Tibial nerve (tissue), 4 donors: ENCODE results near the gene FGF1. TPM values are rescaled to one million over a fixed set of nuclear protein-coding genes. Genes with fewer than 3 reads are reported as not detected.

ENCODE experiments used
- DNase-seq, 2 donors: peaks; one replicate each; pipeline ENCODE4 v3.0.0-alpha.2; 2019; ENCODE audit warnings: low spot score in 2 of 2
- H3K27ac ChIP-seq, 4 donors: fragments of 200-600 bp; sonication (generic) in 3 of 4; one replicate each; pipeline ENCODE4 v1.5.1; 2017 to 2019; ENCODE audit warnings: mild to moderate bottlenecking in 1 of 4
- H3K27me3 ChIP-seq, 2 donors: fragments of 200-600 bp; sonication (generic) in 1 of 2; one replicate each; pipeline versions ENCODE4 v1.5.1 to v1.6.0; 2017 to 2019
- H3K36me3 ChIP-seq, 3 donors: fragments of 200-600 bp; sonication (generic); one replicate each; pipeline ENCODE4 v1.5.1; 2018 to 2019
- H3K4me1 ChIP-seq, 4 donors: fragments of 200-600 bp; sonication (generic) in 3 of 4; one replicate each; pipeline ENCODE4 v1.5.1; 2017 to 2019
- H3K4me3 ChIP-seq, 4 donors: fragments of 200-600 bp; sonication (generic) in 3 of 4; one replicate each; pipeline ENCODE4 v1.5.1; 2017 to 2019; ENCODE audit warnings: mild to moderate bottlenecking in 1 of 4, moderate library complexity in 1 of 4
- H3K9me3 ChIP-seq, 4 donors: fragments of 200-600 bp; sonication (generic) in 3 of 4; one replicate each; pipeline ENCODE4 v1.5.1; 2017 to 2019
- CTCF ChIP-seq, 5 experiments: fragments of 200-600 bp in 3 of 5; fragments of 450-650 bp in 2 of 5; sonication (generic) in 3 of 5; IDR thresholded peaks; one replicate each; pipeline ENCODE4 v1.5.1; 2016 to 2019; ENCODE audit warnings: antibody characterized with exemption in 5 of 5, mild to moderate bottlenecking in 3 of 5, moderate library complexity in 2 of 5
- EP300 ChIP-seq, 2 donors: sonication (generic); formaldehyde crosslinking; IDR thresholded peaks; one replicate each; pipeline ENCODE4 v1.6.1; 2017; ENCODE audit warnings: antibody characterized with exemption in 2 of 2, mild to moderate bottlenecking in 1 of 2
- POLR2A ChIP-seq, 2 donors: fragments of 450-650 bp; IDR thresholded peaks; one replicate each; pipeline ENCODE4 v1.6.1; 2017; ENCODE audit warnings: antibody characterized with exemption in 2 of 2, mild to moderate bottlenecking in 2 of 2, moderate library complexity in 2 of 2
- WGBS, 2 donors: methylation state at CpG; one replicate each; pipeline ENCODE4 v1.1.5; 2018; 5-methylcytosine and 5-hydroxymethylcytosine counted together
- total RNA-seq, 4 donors: library from RNA; depleted of rRNA; stranded (reverse); fragments of >200 nt; gene quantifications; one replicate each; pipeline ENCODE4 v1.1.0, GENCODE V29; 2016

Gene FGF1
- total RNA-seq, 4 donors from 2014 or later = 38.1 to 131 (median 115) TPM

- no peaks in the 10 kb centered on the region for H3K27me3 ChIP-seq
- no peak overlapping the region for H3K27ac ChIP-seq
- TF ChIP-seq EP300 (IDR thresholded peaks at IDR 0.05) (no peak), CTCF (IDR thresholded peaks at IDR 0.05) (no peak), POLR2A (IDR thresholded peaks at IDR 0.05) (no peak)
- no peak for DNase-seq
- H3K4me3 ChIP-seq = no peak overlapping the region
- H3K36me3 ChIP-seq = no peaks in the 10 kb centered on the region
- H3K9me3 ChIP-seq = peaks cover 0 to 9% (median 0%) of the 10 kb centered on the region in 4 donors
- WGBS, 2 donors = 71 to 75% methylated on average over 1 of the region's 1 CpG
- H3K4me1 ChIP-seq = no peaks in the 10 kb centered on the region
Observed at GRCh38 chr5:142576303-142576702, 109.6 kb downstream of the FGF1 start.

GRCh38 chr5:142572006-142572405 is 113.9 kb downstream of the FGF1 start:
- DNase-seq = no peak
- peaks cover 0 to 17% (median 0%) of the 10 kb centered on the region in 4 donors for H3K4me1 ChIP-seq
- no peak for TF ChIP-seq CTCF (IDR thresholded peaks at IDR 0.05)
- no peak for TF ChIP-seq POLR2A (IDR thresholded peaks at IDR 0.05)
- no peak for TF ChIP-seq EP300 (IDR thresholded peaks at IDR 0.05)
- H3K4me3 ChIP-seq = no peak overlapping the region
- H3K27me3 ChIP-seq = no peaks in the 10 kb centered on the region
- 53 to 61% methylated on average over 4 of the region's 4 CpGs for WGBS, 2 donors
- no peaks in the 10 kb centered on the region for H3K9me3 ChIP-seq
- no peaks in the 10 kb centered on the region for H3K36me3 ChIP-seq
- H3K27ac ChIP-seq = no peak overlapping the region

- no peak overlapping the region for H3K27ac ChIP-seq
Observed at GRCh38 chr5:142571371-142571770, 114.5 kb downstream of the FGF1 start.

GRCh38 chr5:142569905-142570304 is 116.0 kb downstream of the FGF1 start:
- H3K27ac ChIP-seq = no peak overlapping the region
- no peak for DNase-seq
- 88 to 90% methylated on average over 6 of the region's 6 CpGs for WGBS, 2 donors

More at GRCh38 chr5:142571371-142571770, 114.5 kb downstream of the FGF1 start:
- Histone ChIP-seq H3K4me3 (no peak overlapping the region), H3K27me3 (no peaks in the 10 kb centered on the region), H3K9me3 (no peaks in the 10 kb centered on the region), H3K4me1 (peaks cover 0 to 17% (median 0%) of the 10 kb centered on the region in 4 donors), H3K36me3 (no peaks in the 10 kb centered on the region)
- no peak for DNase-seq
- TF ChIP-seq POLR2A (IDR thresholded peaks at IDR 0.05) (no peak), CTCF (IDR thresholded peaks at IDR 0.05) (no peak), EP300 (IDR thresholded peaks at IDR 0.05) (no peak)
- 82 to 84% methylated on average over 5 of the region's 5 CpGs for WGBS, 2 donors

GRCh38 chr5:142568996-142569335 is 116.9 kb downstream of the FGF1 start:
- WGBS, 2 donors = 94 to 96% methylated on average over 3 of the region's 3 CpGs
- H3K27ac ChIP-seq = peak overlapping the region in 2 of 4 donors; percentile 43 to 76

More at GRCh38 chr5:142569905-142570304, 116.0 kb downstream of the FGF1 start:
- Histone ChIP-seq H3K27me3 (no peaks in the 10 kb centered on the region), H3K4me1 (peaks cover 0 to 17% (median 0%) of the 10 kb centered on the region in 4 donors), H3K4me3 (no peak overlapping the region), H3K9me3 (no peaks in the 10 kb centered on the region), H3K36me3 (no peaks in the 10 kb centered on the region)
- TF ChIP-seq EP300 (IDR thresholded peaks at IDR 0.05) = no peak
- no peak for TF ChIP-seq CTCF (IDR thresholded peaks at IDR 0.05)
- TF ChIP-seq POLR2A (IDR thresholded peaks at IDR 0.05) = no peak

More at GRCh38 chr5:142568996-142569335, 116.9 kb downstream of the FGF1 start:
- Histone ChIP-seq H3K36me3 (no peaks in the 10 kb centered on the region), H3K9me3 (no peaks in the 10 kb centered on the region), H3K27me3 (no peaks in the 10 kb centered on the region), H3K4me1 (peaks cover 0 to 17% (median 0%) of the 10 kb centered on the region in 4 donors), H3K4me3 (no peak overlapping the region)
- DNase-seq = no peak
- TF ChIP-seq CTCF (IDR thresholded peaks at IDR 0.05) (no peak), EP300 (IDR thresholded peaks at IDR 0.05) (no peak), POLR2A (IDR thresholded peaks at IDR 0.05) (no peak)
